Calu3 (cell line): ENCODE results near the gene SYK. TPM values are rescaled to one million over a fixed set of nuclear protein-coding genes. Genes with fewer than 3 reads are reported as not detected.

ENCODE experiments used
- BruUV-seq: library from RNA; stranded (reverse); fragments of 400-500 nt; replicated peaks from 2 replicates; lab custom pipeline; 2021; lab: Mats Ljungman, UMichigan
- CTCF ChIA-PET: fragments of 300-600 bp; sonication (Branson Sonifier 250); formaldehyde crosslinking; loops from one replicate; lab custom pipeline; 2022; ENCODE audit warnings: antibody characterized with exemption; lab: Charles Lee
- DNase-seq: peaks from one replicate; pipeline ENCODE4 v3.0.0; 2022
- H3K27ac Mint-ChIP-seq: one replicate; pipeline ENCODE4 v1.8.0; 2022; ENCODE audit warnings: mixed read lengths; ENCODE audit not compliant: unreplicated experiment
- H3K27me3 Mint-ChIP-seq: one replicate; pipeline ENCODE4 v1.8.0; 2022; ENCODE audit warnings: mixed read lengths; ENCODE audit not compliant: unreplicated experiment
- H3K36me3 Mint-ChIP-seq: one replicate; pipeline ENCODE4 v1.8.0; 2022; ENCODE audit warnings: mild to moderate bottlenecking, moderate library complexity, mixed read lengths; ENCODE audit not compliant: insufficient read depth, unreplicated experiment
- H3K4me1 Mint-ChIP-seq: one replicate; pipeline ENCODE4 v1.8.0; 2022; ENCODE audit warnings: mild to moderate bottlenecking, low read depth, mixed read lengths; ENCODE audit not compliant: unreplicated experiment
- H3K4me3 Mint-ChIP-seq: one replicate; pipeline ENCODE4 v1.8.0; 2022; ENCODE audit warnings: mild to moderate bottlenecking, low read depth, moderate library complexity, mixed read lengths; ENCODE audit not compliant: unreplicated experiment
- H3K9me3 Mint-ChIP-seq: one replicate; pipeline ENCODE4 v1.8.0; 2022; ENCODE audit warnings: low read depth, mixed read lengths; ENCODE audit not compliant: unreplicated experiment
- CTCF ChIP-seq: fragments of 200-600 bp; IDR thresholded peaks from one replicate; pipeline ENCODE4 v1.8.0; 2022; ENCODE audit warnings: antibody characterized with exemption; ENCODE audit not compliant: unreplicated experiment
- intact Hi-C: fragments of 100-400 bp; cut with micrococcal nuclease; formaldehyde crosslinking; loops from one replicate; pipeline ENCODE4 v1.10.0; 2022; ENCODE audit not compliant: unreplicated experiment
- total RNA-seq: library from RNA; stranded (reverse); gene quantifications from 2 replicates; pipeline ENCODE4 v1.2.3, GENCODE V29; 2022

The SYK gene
- total RNA-seq, 1 experiment from 2014 or later = 14.8 TPM

DNA sequence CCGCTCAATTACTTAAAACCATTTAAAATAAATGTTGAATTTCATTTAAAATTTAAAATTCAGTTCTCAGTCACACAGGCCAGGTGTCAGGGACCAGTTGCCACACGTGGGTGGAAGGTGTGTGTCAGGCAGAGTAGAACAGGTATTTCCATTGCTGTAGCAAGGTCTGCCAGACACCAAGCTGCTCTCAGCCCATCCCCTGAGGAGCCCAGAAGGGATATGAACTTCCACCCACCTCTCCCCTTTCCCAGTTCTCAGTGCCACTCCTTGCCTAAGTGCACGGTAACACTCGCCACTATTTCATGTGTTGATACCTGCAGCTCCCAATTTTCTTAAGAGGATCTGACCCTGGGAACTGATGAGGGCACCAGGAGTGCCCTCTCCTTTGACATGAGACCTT is 12.7 kb downstream of the SYK start:
- Mint-ChIP-seq H3K27ac (no peak overlapping the region), H3K4me3 (no peak overlapping the region), H3K4me1 (no peaks in the 10 kb centered on the region), H3K9me3 (no peaks in the 10 kb centered on the region), H3K27me3 (no peaks in the 10 kb centered on the region), H3K36me3 (no peaks in the 10 kb centered on the region)
- intact Hi-C loops = no loop called here
- CTCF ChIA-PET = no interaction called here
- TF ChIP-seq CTCF = no peak
- DNase-seq = no peak
- no TSS peak for BruUV-seq

DNA sequence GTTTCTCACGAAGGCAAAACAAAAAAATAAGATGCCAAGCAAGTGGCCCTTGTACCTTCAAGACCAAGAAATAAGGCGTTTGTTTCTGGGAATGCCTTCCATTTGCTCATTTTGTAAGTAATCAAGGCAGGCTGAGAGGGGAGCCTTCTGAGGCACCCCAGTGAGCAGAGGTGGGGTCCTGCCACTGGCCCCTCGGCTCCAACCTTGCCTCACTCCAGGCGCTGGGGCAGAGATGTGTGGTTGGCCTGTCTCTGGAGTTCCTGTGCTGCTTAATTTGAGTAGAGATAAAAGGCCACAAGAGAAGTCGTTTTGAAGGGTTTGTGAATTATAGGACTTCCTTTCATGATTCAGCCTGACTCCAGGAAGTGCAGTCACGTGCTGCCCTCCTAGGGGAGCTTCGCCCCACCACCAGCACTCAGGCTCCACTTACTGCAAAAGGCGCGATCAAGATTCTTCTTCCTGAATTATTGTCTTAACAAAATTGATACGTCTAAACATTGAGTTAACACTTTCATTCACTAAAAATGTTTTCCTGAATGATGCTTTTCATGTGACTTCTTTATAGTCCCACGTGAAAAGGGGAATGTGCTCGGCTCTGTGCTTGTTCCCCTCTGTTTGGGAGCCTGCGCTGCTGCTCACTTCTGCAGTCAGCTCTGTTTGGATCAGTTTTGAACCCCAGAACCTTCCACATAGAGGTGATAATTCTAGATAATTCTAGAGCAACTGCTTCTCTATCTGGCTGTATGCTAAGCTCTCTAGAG is 13.7 kb downstream of the SYK start:
- Mint-ChIP-seq H3K9me3 (no peaks in the 10 kb centered on the region), H3K4me1 (no peaks in the 10 kb centered on the region), H3K4me3 (no peak overlapping the region), H3K27ac (no peak overlapping the region), H3K27me3 (no peaks in the 10 kb centered on the region), H3K36me3 (no peaks in the 10 kb centered on the region)
- CTCF ChIA-PET = no interaction called here
- intact Hi-C loops = no loop called here
- no peak for DNase-seq
- no peak for TF ChIP-seq CTCF
- no TSS peak for BruUV-seq

GRCh38 chr9:90815944-90816357 is 14.3 kb downstream of the SYK start:
- no peaks in the 10 kb centered on the region for H3K27me3 Mint-ChIP-seq
- BruUV-seq = no TSS peak
- intact Hi-C loops = no loop called here
- H3K36me3 Mint-ChIP-seq = no peaks in the 10 kb centered on the region
- DNase-seq = no peak
- no peaks in the 10 kb centered on the region for H3K4me1 Mint-ChIP-seq
- H3K4me3 Mint-ChIP-seq = no peak overlapping the region
- no peak for TF ChIP-seq CTCF
- H3K27ac Mint-ChIP-seq = no peak overlapping the region
- CTCF ChIA-PET = interaction anchor here (0.9 kb wide), 1 partner anchor 10 kb away, joined by 3 read pairs; no protein-coding TSS in a partner anchor
- H3K9me3 Mint-ChIP-seq = no peaks in the 10 kb centered on the region

GRCh38 chr9:90816690-90817089 is 15.1 kb downstream of the SYK start:
- CTCF ChIA-PET = interaction anchor here (0.9 kb wide), 1 partner anchor 9 kb away, joined by 3 read pairs; no protein-coding TSS in a partner anchor
- Mint-ChIP-seq H3K4me1 (no peaks in the 10 kb centered on the region), H3K27ac (no peak overlapping the region), H3K4me3 (no peak overlapping the region), H3K27me3 (no peaks in the 10 kb centered on the region), H3K36me3 (no peaks in the 10 kb centered on the region), H3K9me3 (no peaks in the 10 kb centered on the region)
- intact Hi-C loops = no loop called here
- TF ChIP-seq CTCF = no peak
- DNase-seq = no peak
- no TSS peak for BruUV-seq
